ENCODE data around the gene MYMX.
A peak's percentile ranks its signal among the peaks of the same experiment; 100 is the strongest.

MYMX gene

GRCh38 chr6:44224965-44225305, 8.2 kb downstream of the MYMX start:
- no peak overlapping the region for H3K4me2 ChIP-seq (ENCODE audit: insufficient read depth, low read length, poor library complexity, severe bottlenecking)
- no peak overlapping the region for H2AFZ ChIP-seq (ENCODE audit: low read length)
- H2BK12ac ChIP-seq (ENCODE audit: low read length) = no peak overlapping the region
- H3K79me1 ChIP-seq (ENCODE audit: low read depth, low read length) = peaks cover 13% of the 10 kb centered on the region
- H3K23ac ChIP-seq (ENCODE audit: low read depth, low read length, poor library complexity) = no peak overlapping the region
- no peak overlapping the region for H2BK15ac ChIP-seq (ENCODE audit: low read length)
- H2BK120ac ChIP-seq (ENCODE audit: low read depth, low read length) = no peak overlapping the region
- H3K4me1 ChIP-seq (ENCODE audit: control insufficient read depth in 2 of 2, insufficient read depth in 1 of 2, low read depth in 1 of 2, low read length in 2 of 2) = peaks cover 43 to 47% of the 10 kb centered on the region in 2 donors
- H3K27ac ChIP-seq (replicated peaks; ENCODE audit: low read length) = no peak overlapping the region
- H2AK5ac ChIP-seq (ENCODE audit: low read depth, low read length) = no peak overlapping the region
- H3K4ac ChIP-seq (ENCODE audit: low read length) = no peak overlapping the region
- H3K27me3 ChIP-seq (ENCODE audit: control insufficient read depth in 3 of 3, insufficient read depth in 3 of 3, low read depth in 1 of 3, low read length in 3 of 3) = peaks cover 0 to 2% (median 0%) of the 10 kb centered on the region in 3 experiments
- H3K4me3 ChIP-seq (ENCODE audit: low read length in 2 of 2) = peak overlapping the region; percentile 20 to 56
- H3K9me3 ChIP-seq (replicated peaks in 1 of 2; ENCODE audit: control insufficient read depth in 2 of 2, insufficient read depth in 1 of 2, low read depth in 1 of 2, low read length in 2 of 2) = no peaks in the 10 kb centered on the region
- H2BK5ac ChIP-seq (ENCODE audit: low read length) = no peak overlapping the region
- no CpG with 5 or more reads among the region's 4 CpGs for WGBS, 2 donors (ENCODE audit: extremely low coverage in 2 of 2, insufficient read length in 2 of 2, insufficient replicate concordance in 1 of 2)
- no peak overlapping the region for H4K8ac ChIP-seq (ENCODE audit: low read depth, low read length)
- H3K9ac ChIP-seq (ENCODE audit: low read depth, low read length, poor library complexity) = no peak overlapping the region
- DNase-seq (ENCODE audit: low spot score) = no peak
- no peak overlapping the region for H4K91ac ChIP-seq (ENCODE audit: low read depth, low read length, poor library complexity)
- H3K14ac ChIP-seq (ENCODE audit: low read length) = no peak overlapping the region
- H3K18ac ChIP-seq (ENCODE audit: low read length) = no peak overlapping the region
- peaks cover 0 to 20% of the 10 kb centered on the region in 2 donors for H3K36me3 ChIP-seq (replicated peaks in 1 of 2; ENCODE audit: control insufficient read depth in 2 of 2, insufficient read depth in 2 of 2, low read length in 2 of 2)

GRCh38 chr6:44225579-44226325, 9.0 kb downstream of the MYMX start:
- Histone ChIP-seq H2BK120ac (ENCODE audit: low read depth, low read length) (no peak overlapping the region), H3K4ac (ENCODE audit: low read length) (no peak overlapping the region), H4K91ac (ENCODE audit: low read depth, low read length, poor library complexity) (no peak overlapping the region), H3K23ac (ENCODE audit: low read depth, low read length, poor library complexity) (no peak overlapping the region), H2BK12ac (ENCODE audit: low read length) (no peak overlapping the region), H3K18ac (ENCODE audit: low read length) (peak overlapping the region; percentile 58), H2BK5ac (ENCODE audit: low read length) (peak overlapping the region; percentile 43), H3K9me3 (replicated peaks in 1 of 2; ENCODE audit: control insufficient read depth in 2 of 2, insufficient read depth in 1 of 2, low read depth in 1 of 2, low read length in 2 of 2) (no peaks in the 10 kb centered on the region), H3K79me1 (ENCODE audit: low read depth, low read length) (peaks cover 13% of the 10 kb centered on the region), H3K27ac (replicated peaks; ENCODE audit: low read length) (no peak overlapping the region), H3K4me2 (ENCODE audit: insufficient read depth, low read length, poor library complexity, severe bottlenecking) (no peak overlapping the region), H2AFZ (ENCODE audit: low read length) (no peak overlapping the region), H2BK15ac (ENCODE audit: low read length) (no peak overlapping the region), H3K9ac (ENCODE audit: low read depth, low read length, poor library complexity) (peak overlapping the region; percentile 46), H4K8ac (ENCODE audit: low read depth, low read length) (no peak overlapping the region), H2AK5ac (ENCODE audit: low read depth, low read length) (peak overlapping the region; percentile 20), H3K36me3 (replicated peaks in 1 of 2; ENCODE audit: control insufficient read depth in 2 of 2, insufficient read depth in 2 of 2, low read length in 2 of 2) (peaks cover 1 to 28% of the 10 kb centered on the region in 2 donors), H3K27me3 (ENCODE audit: control insufficient read depth in 3 of 3, insufficient read depth in 3 of 3, low read depth in 1 of 3, low read length in 3 of 3) (peaks cover 0 to 2% (median 0%) of the 10 kb centered on the region in 3 experiments), H3K4me3 (ENCODE audit: low read length in 2 of 2) (no peak overlapping the region), H3K14ac (ENCODE audit: low read length) (no peak overlapping the region), H3K4me1 (ENCODE audit: control insufficient read depth in 2 of 2, insufficient read depth in 1 of 2, low read depth in 1 of 2, low read length in 2 of 2) (peaks cover 43 to 47% of the 10 kb centered on the region in 2 donors)
- no peak for DNase-seq (ENCODE audit: low spot score)
- WGBS, 2 donors (ENCODE audit: extremely low coverage in 2 of 2, insufficient read length in 2 of 2, insufficient replicate concordance in 1 of 2) = no CpG with 5 or more reads among the region's 8 CpGs

- Histone ChIP-seq H3K4me2 (ENCODE audit: insufficient read depth, low read length, poor library complexity, severe bottlenecking) (peak overlapping the region; percentile 12), H3K18ac (ENCODE audit: low read length) (peak overlapping the region; percentile 55), H3K4me3 (ENCODE audit: low read length in 2 of 2) (no peak overlapping the region), H3K4me1 (ENCODE audit: control insufficient read depth in 2 of 2, insufficient read depth in 1 of 2, low read depth in 1 of 2, low read length in 2 of 2) (peaks cover 40 to 43% of the 10 kb centered on the region in 2 donors), H2BK12ac (ENCODE audit: low read length) (no peak overlapping the region), H3K79me1 (ENCODE audit: low read depth, low read length) (peaks cover 9% of the 10 kb centered on the region), H3K27ac (replicated peaks; ENCODE audit: low read length) (peak overlapping the region; percentile 36), H3K36me3 (replicated peaks in 1 of 2; ENCODE audit: control insufficient read depth in 2 of 2, insufficient read depth in 2 of 2, low read length in 2 of 2) (peaks cover 4 to 36% of the 10 kb centered on the region in 2 donors), H2BK120ac (ENCODE audit: low read depth, low read length) (no peak overlapping the region), H4K8ac (ENCODE audit: low read depth, low read length) (no peak overlapping the region), H3K9ac (ENCODE audit: low read depth, low read length, poor library complexity) (peak overlapping the region; percentile 46), H3K4ac (ENCODE audit: low read length) (no peak overlapping the region), H2BK15ac (ENCODE audit: low read length) (no peak overlapping the region), H3K23ac (ENCODE audit: low read depth, low read length, poor library complexity) (no peak overlapping the region), H4K91ac (ENCODE audit: low read depth, low read length, poor library complexity) (no peak overlapping the region), H2AFZ (ENCODE audit: low read length) (no peak overlapping the region), H2BK5ac (ENCODE audit: low read length) (peak overlapping the region; percentile 43), H3K27me3 (ENCODE audit: control insufficient read depth in 3 of 3, insufficient read depth in 3 of 3, low read depth in 1 of 3, low read length in 3 of 3) (peaks cover 0 to 2% (median 0%) of the 10 kb centered on the region in 3 experiments), H3K9me3 (replicated peaks in 1 of 2; ENCODE audit: control insufficient read depth in 2 of 2, insufficient read depth in 1 of 2, low read depth in 1 of 2, low read length in 2 of 2) (no peaks in the 10 kb centered on the region), H2AK5ac (ENCODE audit: low read depth, low read length) (peak overlapping the region; percentile 50), H3K14ac (ENCODE audit: low read length) (no peak overlapping the region)
- DNase-seq (ENCODE audit: low spot score) = no peak
- WGBS, 2 donors (ENCODE audit: extremely low coverage in 2 of 2, insufficient read length in 2 of 2, insufficient replicate concordance in 1 of 2) = no CpG with 5 or more reads among the region's 15 CpGs
Observed at GRCh38 chr6:44226368-44227147, 9.8 kb downstream of the MYMX start.

All from neuronal stem cell (in vitro differentiated cells).